Omental fat pad (tissue), 4 donors: ENCODE measurements around the gene KLK7. TPM values are rescaled to one million over a fixed set of nuclear protein-coding genes. Genes with fewer than 3 reads are reported as not detected.
A peak's percentile ranks its signal among the peaks of the same experiment; 100 is the strongest.
"Not testable (repeated sequence)": the region's sequence is repeated elsewhere in the genome, so short reads cannot be mapped to it uniquely, and the experiment has no call there.

ENCODE experiments used
- ATAC-seq: fragments of 150-250 bp; one replicate; pipeline ENCODE4 v1.9.1; 2016; ENCODE audit warnings: mild to moderate bottlenecking, moderate library complexity; ENCODE audit not compliant: low FRiP score
- DNase-seq: peaks from one replicate; pipeline ENCODE4 v3.0.0-alpha.2; 2019; ENCODE audit warnings: low spot score
- total RNA-seq, 4 donors: library from RNA; depleted of rRNA; stranded (reverse); fragments of >200 nt; gene quantifications; one replicate each; pipeline ENCODE4 v1.1.0, GENCODE V29; 2016
- TF ChIP-seq, protein P1 (sequence below), 3 donors: fragments of 450-650 bp; IDR thresholded peaks; one replicate each; pipeline ENCODE4 v1.5.1; 2016 to 2017; ENCODE audit warnings: antibody characterized with exemption in 3 of 3, mild to moderate bottlenecking in 3 of 3, moderate library complexity in 2 of 3

KLK7 gene
- total RNA-seq, 4 donors from 2014 or later: 3.6 to 61.7 (median 16.6) TPM; not detected in 1

GRCh38 chr19:50998061-50998460 is 14.3 kb upstream of the KLK7 start:
- TF ChIP-seq, protein P1, sequence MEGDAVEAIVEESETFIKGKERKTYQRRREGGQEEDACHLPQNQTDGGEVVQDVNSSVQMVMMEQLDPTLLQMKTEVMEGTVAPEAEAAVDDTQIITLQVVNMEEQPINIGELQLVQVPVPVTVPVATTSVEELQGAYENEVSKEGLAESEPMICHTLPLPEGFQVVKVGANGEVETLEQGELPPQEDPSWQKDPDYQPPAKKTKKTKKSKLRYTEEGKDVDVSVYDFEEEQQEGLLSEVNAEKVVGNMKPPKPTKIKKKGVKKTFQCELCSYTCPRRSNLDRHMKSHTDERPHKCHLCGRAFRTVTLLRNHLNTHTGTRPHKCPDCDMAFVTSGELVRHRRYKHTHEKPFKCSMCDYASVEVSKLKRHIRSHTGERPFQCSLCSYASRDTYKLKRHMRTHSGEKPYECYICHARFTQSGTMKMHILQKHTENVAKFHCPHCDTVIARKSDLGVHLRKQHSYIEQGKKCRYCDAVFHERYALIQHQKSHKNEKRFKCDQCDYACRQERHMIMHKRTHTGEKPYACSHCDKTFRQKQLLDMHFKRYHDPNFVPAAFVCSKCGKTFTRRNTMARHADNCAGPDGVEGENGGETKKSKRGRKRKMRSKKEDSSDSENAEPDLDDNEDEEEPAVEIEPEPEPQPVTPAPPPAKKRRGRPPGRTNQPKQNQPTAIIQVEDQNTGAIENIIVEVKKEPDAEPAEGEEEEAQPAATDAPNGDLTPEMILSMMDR (IDR thresholded peaks at IDR 0.05): no peak
- no peak for DNase-seq
- ATAC-seq: no peak

DNA sequence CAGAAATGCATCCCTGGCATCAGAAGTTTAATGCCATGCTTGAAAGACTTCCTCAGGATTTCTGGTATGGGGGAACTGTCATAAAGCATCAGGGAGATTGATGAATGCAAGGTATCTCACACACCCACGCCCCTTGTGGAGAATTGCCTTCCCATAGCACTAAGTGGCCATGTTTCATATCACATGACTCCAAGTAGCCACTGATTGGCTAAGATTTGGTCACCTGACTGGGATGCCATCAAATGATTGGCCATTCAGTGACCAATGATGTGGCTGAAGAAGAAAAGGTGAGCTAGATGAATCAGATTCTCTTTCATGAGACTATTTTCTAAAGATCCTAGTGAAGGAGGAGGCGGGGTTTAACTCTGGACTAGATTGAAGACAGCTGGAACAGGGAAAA is 10.4 kb upstream of the KLK7 start:
- DNase-seq (no peak), ATAC-seq (no peak)
- TF ChIP-seq, protein P1 (IDR thresholded peaks at IDR 0.05): no peak

DNA sequence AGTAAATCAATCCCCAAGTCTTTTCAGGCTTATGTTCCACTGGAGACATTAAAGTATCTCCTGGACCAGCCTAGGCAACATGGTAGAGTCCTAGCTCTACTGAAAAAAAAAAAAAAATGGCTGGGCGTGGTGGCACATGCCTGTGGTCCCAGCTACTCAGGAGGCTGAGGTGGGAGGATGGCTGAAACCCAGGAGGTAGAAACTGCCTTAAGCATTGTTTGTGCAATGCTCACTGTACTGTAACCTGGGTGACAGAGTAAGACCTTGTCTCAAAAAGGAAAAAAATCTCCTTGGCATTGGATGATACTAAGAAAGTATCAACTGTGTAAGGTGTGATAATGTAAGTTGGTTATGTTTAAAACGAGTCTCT is 8.9 kb upstream of the KLK7 start:
- no peak for DNase-seq
- no peak for ATAC-seq
- TF ChIP-seq, protein P1 (IDR thresholded peaks at IDR 0.05): no peak

DNA sequence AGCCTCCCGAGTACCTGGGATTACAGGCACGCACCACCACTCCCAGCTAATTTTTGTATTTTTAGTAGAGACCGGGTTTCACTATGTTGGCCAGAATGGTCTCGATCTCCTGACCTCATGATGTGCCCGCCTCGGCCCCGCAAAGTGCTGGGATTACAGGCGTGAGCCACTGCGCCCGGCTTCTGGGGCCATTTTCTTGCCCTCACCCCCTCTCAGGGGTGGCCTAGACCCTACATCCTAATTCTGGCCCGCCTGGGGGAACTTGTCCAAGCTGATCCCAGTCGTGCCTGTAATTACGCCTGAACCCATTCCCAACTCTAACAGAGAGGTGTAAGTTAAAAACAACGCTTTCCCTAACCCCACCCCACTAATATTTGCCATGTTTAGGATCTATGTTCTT is 699 bp upstream of the KLK7 start:
- ATAC-seq, DNase-seq: not testable (repeated sequence)

DNA sequence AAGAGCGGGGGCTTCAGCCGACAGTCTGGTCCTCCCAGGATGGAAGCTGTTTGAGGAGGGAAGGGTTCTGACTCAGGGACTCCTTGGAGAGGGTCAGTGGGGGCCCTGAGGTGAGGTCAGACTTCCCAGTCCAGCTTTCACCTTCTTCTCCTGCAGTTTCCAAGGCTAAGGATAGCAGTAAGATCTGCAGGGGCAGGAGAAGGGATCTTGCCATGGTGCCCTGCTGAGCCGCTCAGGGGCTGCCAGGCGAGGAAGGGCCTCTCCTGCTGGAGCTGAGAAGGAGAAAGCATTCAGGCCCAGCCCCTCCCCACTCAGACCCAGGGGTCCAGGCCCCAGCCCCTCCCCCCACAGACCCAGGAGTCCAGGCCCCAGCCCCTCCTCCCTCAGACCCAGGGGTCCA is 1.5 kb downstream of the KLK7 start:
- TF ChIP-seq, protein P1 (IDR thresholded peaks at IDR 0.05): no peak
- peak; percentile 10 for ATAC-seq
- no peak for DNase-seq

- TF ChIP-seq, protein P1 (IDR thresholded peaks at IDR 0.05): no peak
- DNase-seq (no peak), ATAC-seq (peak; percentile 34)
These were observed 2.0 kb downstream of the KLK7 start for GRCh38 chr19:50981587-50982146.

- ATAC-seq: no peak
- no peak for DNase-seq
- TF ChIP-seq, protein P1 (IDR thresholded peaks at IDR 0.05): no peak
These were observed 3.5 kb downstream of the KLK7 start for GRCh38 chr19:50980208-50980607.

- ATAC-seq: no peak
- no peak for DNase-seq
- TF ChIP-seq, protein P1 (IDR thresholded peaks at IDR 0.05): no peak
These were observed 4.0 kb downstream of the KLK7 start for GRCh38 chr19:50979758-50980157.
